Measurements from ENCODE around the gene MUC6.

The MUC6 gene

DNA sequence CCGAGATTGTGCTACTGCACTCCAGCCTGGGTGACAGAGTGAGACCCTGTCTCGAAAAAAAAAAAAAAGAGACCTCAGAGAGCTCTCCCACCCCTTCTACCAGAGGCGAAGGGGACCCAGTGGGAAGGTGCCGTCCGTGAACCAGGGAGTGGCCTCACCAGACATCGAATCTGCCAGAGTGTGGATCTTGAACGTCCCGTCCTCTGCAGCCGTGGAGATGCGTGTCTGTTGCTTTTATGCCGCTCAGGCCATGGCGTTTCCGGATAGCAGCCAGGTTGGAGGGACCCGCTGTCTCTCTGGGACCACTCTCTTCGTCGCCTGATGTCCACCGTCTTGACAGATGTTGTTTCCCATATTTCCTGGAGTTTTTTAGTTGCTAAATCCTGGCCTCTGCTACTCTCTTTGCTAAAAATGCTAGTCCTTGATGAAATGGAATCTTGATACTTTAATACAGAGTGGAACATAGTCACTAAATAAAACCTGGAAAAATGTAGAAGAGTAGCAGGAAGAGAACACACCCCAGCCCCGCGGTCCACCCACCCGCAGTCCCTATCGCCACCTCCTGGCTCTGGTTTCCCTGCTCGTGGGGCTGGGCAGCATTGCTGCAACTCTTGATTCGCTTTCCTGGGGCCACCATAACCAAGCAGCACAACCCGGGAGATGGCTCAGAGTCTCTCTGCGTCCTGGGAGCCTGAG lies 12.0 kb upstream of the MUC6 start (continued):
- TF ChIP-seq ZNF830 (tag by site-specific recombination; IDR thresholded peaks at IDR 0.05; ENCODE audit: low read depth), result no peak
- no peak for TF ChIP-seq ZNF37A (tag by site-specific recombination; IDR thresholded peaks at IDR 0.05)
- TF ChIP-seq ZNF121 (tag by site-specific recombination; IDR thresholded peaks at IDR 0.05), result no peak
- TF ChIP-seq, protein P1, sequence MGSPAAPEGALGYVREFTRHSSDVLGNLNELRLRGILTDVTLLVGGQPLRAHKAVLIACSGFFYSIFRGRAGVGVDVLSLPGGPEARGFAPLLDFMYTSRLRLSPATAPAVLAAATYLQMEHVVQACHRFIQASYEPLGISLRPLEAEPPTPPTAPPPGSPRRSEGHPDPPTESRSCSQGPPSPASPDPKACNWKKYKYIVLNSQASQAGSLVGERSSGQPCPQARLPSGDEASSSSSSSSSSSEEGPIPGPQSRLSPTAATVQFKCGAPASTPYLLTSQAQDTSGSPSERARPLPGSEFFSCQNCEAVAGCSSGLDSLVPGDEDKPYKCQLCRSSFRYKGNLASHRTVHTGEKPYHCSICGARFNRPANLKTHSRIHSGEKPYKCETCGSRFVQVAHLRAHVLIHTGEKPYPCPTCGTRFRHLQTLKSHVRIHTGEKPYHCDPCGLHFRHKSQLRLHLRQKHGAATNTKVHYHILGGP (tag by site-specific recombination; IDR thresholded peaks at IDR 0.05), result no peak

DNA sequence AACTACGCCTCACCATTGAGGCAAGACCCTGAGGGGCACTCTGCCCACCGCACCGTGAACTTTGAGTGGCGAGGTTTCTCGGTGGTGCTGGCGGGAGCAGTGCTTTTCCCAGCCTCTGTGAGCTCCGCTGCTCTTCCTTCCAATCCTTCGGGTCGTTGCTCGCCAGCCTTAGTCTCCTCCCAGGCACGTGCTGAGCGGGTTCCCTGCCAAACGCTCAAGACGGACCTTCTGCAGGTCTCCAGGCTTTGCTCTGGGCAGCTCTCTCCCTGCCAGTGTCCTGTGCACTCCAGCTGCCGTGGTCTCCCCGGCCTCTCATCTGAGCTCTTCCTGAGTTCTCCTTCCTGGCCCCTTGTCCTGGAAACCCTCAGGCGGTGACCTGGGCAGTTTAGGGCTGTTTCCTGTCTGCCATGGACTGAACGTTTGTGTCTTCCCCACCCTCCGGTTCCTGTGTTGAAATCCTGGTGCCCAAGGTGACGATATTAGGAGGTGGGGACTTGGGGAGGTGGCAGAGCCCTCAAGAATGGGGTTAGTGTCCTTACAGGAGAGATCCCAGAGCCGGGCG lies 11.2 kb upstream of the MUC6 start:
- ChIA-PET CTCF (interaction anchor here (1.1 kb wide), 1 partner anchor 94 kb away, joined by 4 read pairs; no protein-coding TSS in a partner anchor), POLR2A (no interaction called here)
- no peaks in the 10 kb centered on the region for H3K36me3 ChIP-seq (ENCODE audit: control insufficient read depth in 2 of 2, insufficient read depth in 1 of 2, low read length in 2 of 2)
- H3K4me3 ChIP-seq (ENCODE audit: low read depth, low read length), result no peak overlapping the region
- no peak for TF ChIP-seq HOXA7 (CRISPR knock-in tag; IDR thresholded peaks at IDR 0.05; ENCODE audit: borderline replicate concordance)
- TF ChIP-seq ZNF140 (tag by site-specific recombination; IDR thresholded peaks at IDR 0.05), result no peak
- TF ChIP-seq ZNF341 (tag by site-specific recombination; IDR thresholded peaks at IDR 0.05; ENCODE audit: low read depth), result no peak
- H3K4me1 ChIP-seq (ENCODE audit: control insufficient read depth, insufficient read depth, low read length), result no peaks in the 10 kb centered on the region
- no peaks in the 10 kb centered on the region for H3K9me3 ChIP-seq (ENCODE audit: control insufficient read depth, insufficient read depth, low read depth, low read length)
- no peak overlapping the region for H3K27ac ChIP-seq (ENCODE audit: extremely low read depth, low read depth, low read length)

DNA sequence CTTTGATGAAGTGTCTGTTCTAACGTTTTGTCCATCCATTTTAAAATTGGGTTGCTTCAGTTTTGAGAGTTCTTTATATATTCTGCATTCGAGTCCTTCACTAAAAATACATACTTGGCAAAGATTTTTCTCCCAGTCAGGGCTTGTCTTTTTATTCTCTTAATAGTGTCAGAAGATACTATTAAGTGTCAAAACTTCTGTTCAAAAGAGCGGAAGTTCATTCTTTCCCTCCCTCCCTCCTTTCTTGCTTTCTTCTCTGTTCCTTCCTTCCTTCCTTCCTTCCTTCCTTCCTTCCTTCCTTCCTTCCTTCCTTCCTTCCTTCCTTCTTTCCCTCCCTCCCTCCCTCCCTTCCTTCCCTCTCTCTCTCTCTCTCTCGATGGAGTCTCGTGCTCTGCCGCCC lies 7.6 kb upstream of the MUC6 start:
- TF ChIP-seq KLF10 (tag by site-specific recombination; IDR thresholded peaks at IDR 0.05) (no peak), ZNF366 (tag by site-specific recombination; conservative IDR thresholded peaks at IDR 0.05) (peak; percentile 53), RBAK (tag by site-specific recombination; IDR thresholded peaks at IDR 0.05) (no peak), ZNF521 (tag by site-specific recombination; IDR thresholded peaks at IDR 0.05) (no peak), ZFP69B (tag by site-specific recombination; IDR thresholded peaks at IDR 0.05) (no peak)
- CTCF ChIA-PET, result no interaction called here
- H3K4me1 ChIP-seq (ENCODE audit: control insufficient read depth, insufficient read depth, low read length), result no peaks in the 10 kb centered on the region
- no peaks in the 10 kb centered on the region for H3K9me3 ChIP-seq (ENCODE audit: control insufficient read depth, insufficient read depth, low read depth, low read length)
- POLR2A ChIA-PET, result no interaction called here
- H3K27ac ChIP-seq (ENCODE audit: extremely low read depth, low read depth, low read length), result no peak overlapping the region
- H3K36me3 ChIP-seq (ENCODE audit: control insufficient read depth in 2 of 2, insufficient read depth in 1 of 2, low read length in 2 of 2), result no peaks in the 10 kb centered on the region
- no peak overlapping the region for H3K4me3 ChIP-seq (ENCODE audit: low read depth, low read length)

DNA sequence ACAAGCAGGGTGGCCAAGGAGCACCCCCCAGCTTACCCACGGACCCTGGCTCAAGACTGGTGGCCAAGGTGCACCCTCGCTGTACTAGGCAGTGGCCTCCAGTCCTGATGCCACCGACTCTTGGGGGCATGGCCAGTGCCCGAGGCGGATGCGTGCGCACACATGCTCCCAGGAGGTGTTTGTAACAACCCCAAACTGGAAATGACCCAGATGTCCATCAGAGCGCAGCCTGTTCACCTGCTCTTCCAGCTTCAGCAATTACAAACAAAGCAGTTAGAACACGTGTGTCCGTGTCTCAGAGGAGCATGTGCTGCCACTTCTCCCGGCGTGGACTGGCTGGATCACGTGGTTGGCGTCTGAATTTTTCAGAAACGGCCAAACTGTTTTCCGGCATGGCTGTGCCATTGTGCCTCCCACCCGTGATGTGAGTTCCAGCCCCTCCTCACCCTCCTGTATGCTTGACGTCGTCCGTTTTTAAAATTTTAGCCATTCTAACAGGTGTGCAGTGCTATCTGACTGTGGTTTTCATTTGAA lies 7.1 kb upstream of the MUC6 start:
- no peak overlapping the region for H3K27ac ChIP-seq (ENCODE audit: extremely low read depth, low read depth, low read length)
- POLR2A ChIA-PET, result no interaction called here
- H3K4me3 ChIP-seq (ENCODE audit: low read depth, low read length), result no peak overlapping the region
- no peaks in the 10 kb centered on the region for H3K36me3 ChIP-seq (ENCODE audit: control insufficient read depth in 2 of 2, insufficient read depth in 1 of 2, low read length in 2 of 2)
- TF ChIP-seq SCRT1 (tag by site-specific recombination; IDR thresholded peaks at IDR 0.05; ENCODE audit: borderline replicate concordance) (no peak), ZBTB48 (tag by site-specific recombination; IDR thresholded peaks at IDR 0.05) (no peak), SETDB1 (IDR thresholded peaks at IDR 0.05; ENCODE audit: insufficient read length, low read length) (no peak), ZNF426 (tag by site-specific recombination; IDR thresholded peaks at IDR 0.05) (no peak), KLF10 (tag by site-specific recombination; IDR thresholded peaks at IDR 0.05) (no peak), ZNF24 (tag by site-specific recombination; IDR thresholded peaks at IDR 0.05) (no peak), REPIN1 (tag by site-specific recombination; IDR thresholded peaks at IDR 0.05; ENCODE audit: low read depth) (no peak), ZNF19 (tag by site-specific recombination; IDR thresholded peaks at IDR 0.05; ENCODE audit: low read depth) (no peak), ZNF146 (tag by site-specific recombination; IDR thresholded peaks at IDR 0.05) (no peak), ZNF274 (IDR thresholded peaks at IDR 0.05; ENCODE audit: low read length) (no peak), ZNF274 (tag by site-specific recombination; IDR thresholded peaks at IDR 0.05; ENCODE audit: borderline replicate concordance) (no peak), ZNF600 (tag by site-specific recombination; IDR thresholded peaks at IDR 0.05) (no peak), SP7 (tag by site-specific recombination; IDR thresholded peaks at IDR 0.05) (no peak)
- TF ChIP-seq, protein P2, sequence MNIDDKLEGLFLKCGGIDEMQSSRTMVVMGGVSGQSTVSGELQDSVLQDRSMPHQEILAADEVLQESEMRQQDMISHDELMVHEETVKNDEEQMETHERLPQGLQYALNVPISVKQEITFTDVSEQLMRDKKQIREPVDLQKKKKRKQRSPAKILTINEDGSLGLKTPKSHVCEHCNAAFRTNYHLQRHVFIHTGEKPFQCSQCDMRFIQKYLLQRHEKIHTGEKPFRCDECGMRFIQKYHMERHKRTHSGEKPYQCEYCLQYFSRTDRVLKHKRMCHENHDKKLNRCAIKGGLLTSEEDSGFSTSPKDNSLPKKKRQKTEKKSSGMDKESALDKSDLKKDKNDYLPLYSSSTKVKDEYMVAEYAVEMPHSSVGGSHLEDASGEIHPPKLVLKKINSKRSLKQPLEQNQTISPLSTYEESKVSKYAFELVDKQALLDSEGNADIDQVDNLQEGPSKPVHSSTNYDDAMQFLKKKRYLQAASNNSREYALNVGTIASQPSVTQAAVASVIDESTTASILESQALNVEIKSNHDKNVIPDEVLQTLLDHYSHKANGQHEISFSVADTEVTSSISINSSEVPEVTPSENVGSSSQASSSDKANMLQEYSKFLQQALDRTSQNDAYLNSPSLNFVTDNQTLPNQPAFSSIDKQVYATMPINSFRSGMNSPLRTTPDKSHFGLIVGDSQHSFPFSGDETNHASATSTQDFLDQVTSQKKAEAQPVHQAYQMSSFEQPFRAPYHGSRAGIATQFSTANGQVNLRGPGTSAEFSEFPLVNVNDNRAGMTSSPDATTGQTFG (tag by site-specific recombination; IDR thresholded peaks at IDR 0.05; ENCODE audit: borderline replicate concordance), result no peak
- no peaks in the 10 kb centered on the region for H3K4me1 ChIP-seq (ENCODE audit: control insufficient read depth, insufficient read depth, low read length)
- no peaks in the 10 kb centered on the region for H3K9me3 ChIP-seq (ENCODE audit: control insufficient read depth, insufficient read depth, low read depth, low read length)
- CTCF ChIA-PET, result no interaction called here
